Astrocyte (in vitro differentiated cells and primary cell): ENCODE data around the gene MT1H.

Experiments
- EZH2 ChIP-seq: IDR thresholded peaks from 2 replicates; pipeline ENCODE4 v1.6.1; 2012; ENCODE audit warnings: mild to moderate bottlenecking, low read length, inconsistent platforms; ENCODE audit not compliant: insufficient read depth
- TF ChIP-seq, protein P1 (sequence below): IDR thresholded peaks from 2 replicates; pipeline ENCODE4 v1.5.1; 2011; ENCODE audit warnings: low read depth, mild to moderate bottlenecking, inconsistent platforms, low read length, moderate library complexity; ENCODE audit not compliant: insufficient read depth

DNA sequence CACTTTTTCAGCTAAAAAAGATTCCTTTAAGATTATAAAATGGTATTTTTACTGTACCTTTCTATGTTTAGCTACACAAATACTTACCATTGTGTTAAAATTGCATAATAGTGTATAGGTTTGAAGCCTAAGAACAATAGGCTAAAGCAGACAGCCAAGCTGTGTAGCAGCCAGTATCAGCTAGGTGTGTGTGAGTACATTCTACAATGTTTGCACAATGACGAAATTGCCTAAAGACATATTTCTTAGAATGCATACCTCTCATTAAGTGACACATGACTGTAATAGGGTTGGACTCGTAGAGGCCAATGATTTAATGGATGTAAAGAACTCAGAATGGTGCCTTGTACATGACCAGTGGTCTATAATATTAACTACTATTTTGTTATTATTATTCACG, 19.8 kb upstream of the MT1H start:
- TF ChIP-seq, protein P1, sequence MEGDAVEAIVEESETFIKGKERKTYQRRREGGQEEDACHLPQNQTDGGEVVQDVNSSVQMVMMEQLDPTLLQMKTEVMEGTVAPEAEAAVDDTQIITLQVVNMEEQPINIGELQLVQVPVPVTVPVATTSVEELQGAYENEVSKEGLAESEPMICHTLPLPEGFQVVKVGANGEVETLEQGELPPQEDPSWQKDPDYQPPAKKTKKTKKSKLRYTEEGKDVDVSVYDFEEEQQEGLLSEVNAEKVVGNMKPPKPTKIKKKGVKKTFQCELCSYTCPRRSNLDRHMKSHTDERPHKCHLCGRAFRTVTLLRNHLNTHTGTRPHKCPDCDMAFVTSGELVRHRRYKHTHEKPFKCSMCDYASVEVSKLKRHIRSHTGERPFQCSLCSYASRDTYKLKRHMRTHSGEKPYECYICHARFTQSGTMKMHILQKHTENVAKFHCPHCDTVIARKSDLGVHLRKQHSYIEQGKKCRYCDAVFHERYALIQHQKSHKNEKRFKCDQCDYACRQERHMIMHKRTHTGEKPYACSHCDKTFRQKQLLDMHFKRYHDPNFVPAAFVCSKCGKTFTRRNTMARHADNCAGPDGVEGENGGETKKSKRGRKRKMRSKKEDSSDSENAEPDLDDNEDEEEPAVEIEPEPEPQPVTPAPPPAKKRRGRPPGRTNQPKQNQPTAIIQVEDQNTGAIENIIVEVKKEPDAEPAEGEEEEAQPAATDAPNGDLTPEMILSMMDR, result no peak
- no peak for TF ChIP-seq EZH2
